Activated CD4-positive, alpha-beta memory T cell treated with anti-CD3 and anti-CD28 coated beads, Interleukin-2, amount 10 ng/mL, durations not matched to agents 7 days and 5 days (primary cell): ENCODE data around the gene ZRANB3. TPM values are rescaled to one million over a fixed set of nuclear protein-coding genes. Genes with fewer than 3 reads are reported as not detected.
"Not testable (repeated sequence)": the region's sequence is repeated elsewhere in the genome, so short reads cannot be mapped to it uniquely, and the experiment has no call there.

Experiments used
- CTCF ChIA-PET: fragments of 350-600 bp; sonication (Branson Sonifier 250); formaldehyde crosslinking; loops from one replicate; lab custom pipeline; 2021; ENCODE audit warnings: antibody characterized with exemption, inconsistent platforms; lab: Charles Lee
- POLR2A ChIA-PET: fragments of 350-600 bp; sonication (Branson Sonifier 250); formaldehyde crosslinking; loops from one replicate; lab custom pipeline; 2021; ENCODE audit warnings: antibody characterized with exemption; lab: Charles Lee
- DNase-seq: peaks from one replicate; pipeline ENCODE4 v3.0.0-alpha.2; 2020
- H3K27ac Mint-ChIP-seq: one replicate; pipeline ENCODE4 v1.8.0; 2021; ENCODE audit warnings: mild to moderate bottlenecking, mixed read lengths
- H3K27me3 Mint-ChIP-seq: one replicate; pipeline ENCODE4 v1.8.0; 2021; ENCODE audit warnings: mixed read lengths
- H3K36me3 Mint-ChIP-seq: one replicate; pipeline ENCODE4 v1.8.0; 2021; ENCODE audit warnings: low read depth, mixed read lengths
- H3K4me1 Mint-ChIP-seq: one replicate; pipeline ENCODE4 v1.8.0; 2021; ENCODE audit warnings: mixed read lengths
- H3K4me3 Mint-ChIP-seq: one replicate; pipeline ENCODE4 v1.8.0; 2021; ENCODE audit warnings: mild to moderate bottlenecking, mixed read lengths
- H3K9me3 Mint-ChIP-seq: one replicate; pipeline ENCODE4 v1.8.0; 2021; ENCODE audit warnings: mixed read lengths
- total RNA-seq, 2 experiments: library from RNA; stranded (reverse); gene quantifications; one replicate each; pipeline ENCODE4 v1.2.3, GENCODE V29; 2021

Gene ZRANB3
- total RNA-seq, 2 experiments from 2014 or later = 5.8 to 6.2 TPM

- no peaks in the 10 kb centered on the region for H3K27me3 Mint-ChIP-seq
- POLR2A ChIA-PET = no interaction called here
- H3K9me3 Mint-ChIP-seq = peaks cover 11% of the 10 kb centered on the region
- no peak overlapping the region for H3K27ac Mint-ChIP-seq
- H3K36me3 Mint-ChIP-seq = peaks cover 3% of the 10 kb centered on the region
- CTCF ChIA-PET = no interaction called here
- no peak overlapping the region for H3K4me3 Mint-ChIP-seq
- DNase-seq = no peak
- peaks cover 5% of the 10 kb centered on the region for H3K4me1 Mint-ChIP-seq
Observed at GRCh38 chr2:135304694-135305093, 226.3 kb downstream of the ZRANB3 start.

GRCh38 chr2:135299658-135300244 lies 231.3 kb downstream of the ZRANB3 start:
- Mint-ChIP-seq H3K36me3 (no peaks in the 10 kb centered on the region), H3K27me3 (no peaks in the 10 kb centered on the region), H3K4me3 (no peak overlapping the region), H3K9me3 (peaks cover 9% of the 10 kb centered on the region), H3K4me1 (peaks cover 6% of the 10 kb centered on the region), H3K27ac (no peak overlapping the region)
- ChIA-PET CTCF (no interaction called here), POLR2A (interaction anchor here (0.5 kb wide), 1 partner anchor 9 kb away, joined by 3 read pairs; no protein-coding TSS in a partner anchor)
- DNase-seq = no peak

GRCh38 chr2:135299165-135299564 lies 231.9 kb downstream of the ZRANB3 start:
- POLR2A ChIA-PET = no interaction called here
- Mint-ChIP-seq H3K4me3 (no peak overlapping the region), H3K9me3 (peaks cover 9% of the 10 kb centered on the region), H3K36me3 (no peaks in the 10 kb centered on the region), H3K27me3 (no peaks in the 10 kb centered on the region), H3K27ac (no peak overlapping the region), H3K4me1 (peaks cover 6% of the 10 kb centered on the region)
- CTCF ChIA-PET = no interaction called here
- no peak for DNase-seq

- H3K27me3 Mint-ChIP-seq, H3K4me3 Mint-ChIP-seq, H3K36me3 Mint-ChIP-seq, H3K27ac Mint-ChIP-seq, POLR2A ChIA-PET, H3K4me1 Mint-ChIP-seq, CTCF ChIA-PET, DNase-seq: not testable (repeated sequence)
- peaks cover 17% of the 10 kb centered on the region for H3K9me3 Mint-ChIP-seq
Observed at GRCh38 chr2:135287121-135287520, 243.9 kb downstream of the ZRANB3 start.

GRCh38 chr2:135285391-135285790 lies 245.6 kb downstream of the ZRANB3 start:
- no peaks in the 10 kb centered on the region for H3K36me3 Mint-ChIP-seq
- POLR2A ChIA-PET = no interaction called here
- DNase-seq = no peak
- H3K27me3 Mint-ChIP-seq = no peaks in the 10 kb centered on the region
- CTCF ChIA-PET = no interaction called here
- H3K4me3 Mint-ChIP-seq = no peak overlapping the region
- peaks cover 15% of the 10 kb centered on the region for H3K9me3 Mint-ChIP-seq
- H3K4me1 Mint-ChIP-seq = no peaks in the 10 kb centered on the region
- H3K27ac Mint-ChIP-seq = no peak overlapping the region

- Mint-ChIP-seq H3K27ac (no peak overlapping the region), H3K9me3 (peaks cover 3% of the 10 kb centered on the region), H3K4me1 (no peaks in the 10 kb centered on the region), H3K27me3 (no peaks in the 10 kb centered on the region), H3K4me3 (no peak overlapping the region), H3K36me3 (no peaks in the 10 kb centered on the region)
- DNase-seq = no peak
- CTCF ChIA-PET = interaction anchor here (0.7 kb wide), 1 partner anchor 49 kb away, joined by 3 read pairs; no protein-coding TSS in a partner anchor
- POLR2A ChIA-PET = no interaction called here
Observed at GRCh38 chr2:135281379-135281778, 249.6 kb downstream of the ZRANB3 start.

GRCh38 chr2:135279209-135279608 lies 251.8 kb downstream of the ZRANB3 start:
- CTCF ChIA-PET = interaction anchor here (1.5 kb wide), 1 partner anchor 275 kb away, joined by 4 read pairs; no protein-coding TSS in a partner anchor
- H3K27me3 Mint-ChIP-seq = no peaks in the 10 kb centered on the region

GRCh38 chr2:135276525-135276924 lies 254.5 kb downstream of the ZRANB3 start:
- no peaks in the 10 kb centered on the region for H3K36me3 Mint-ChIP-seq
- peaks cover 4% of the 10 kb centered on the region for H3K9me3 Mint-ChIP-seq
- H3K27me3 Mint-ChIP-seq = no peaks in the 10 kb centered on the region
- POLR2A ChIA-PET = no interaction called here
- no peaks in the 10 kb centered on the region for H3K4me1 Mint-ChIP-seq
- CTCF ChIA-PET = no interaction called here
- no peak overlapping the region for H3K27ac Mint-ChIP-seq
- no peak for DNase-seq
- H3K4me3 Mint-ChIP-seq = no peak overlapping the region

More at GRCh38 chr2:135279209-135279608, 251.8 kb downstream of the ZRANB3 start:
- H3K27ac Mint-ChIP-seq = no peak overlapping the region
- POLR2A ChIA-PET = no interaction called here
- H3K36me3 Mint-ChIP-seq = no peaks in the 10 kb centered on the region
- H3K4me1 Mint-ChIP-seq = no peaks in the 10 kb centered on the region
- no peak overlapping the region for H3K4me3 Mint-ChIP-seq
- H3K9me3 Mint-ChIP-seq = peaks cover 2% of the 10 kb centered on the region
- DNase-seq = no peak

GRCh38 chr2:135271006-135271405 lies 260.0 kb downstream of the ZRANB3 start:
- DNase-seq = no peak
- CTCF ChIA-PET = no interaction called here
- no peaks in the 10 kb centered on the region for H3K27me3 Mint-ChIP-seq
- POLR2A ChIA-PET = no interaction called here
- H3K4me1 Mint-ChIP-seq = no peaks in the 10 kb centered on the region
- no peak overlapping the region for H3K4me3 Mint-ChIP-seq
- no peaks in the 10 kb centered on the region for H3K36me3 Mint-ChIP-seq
- peaks cover 2% of the 10 kb centered on the region for H3K9me3 Mint-ChIP-seq
- H3K27ac Mint-ChIP-seq = no peak overlapping the region

- H3K27me3 Mint-ChIP-seq = no peaks in the 10 kb centered on the region
- POLR2A ChIA-PET = no interaction called here
Observed at GRCh38 chr2:135265960-135266490, 265.0 kb downstream of the ZRANB3 start.

GRCh38 chr2:135259123-135259522 lies 271.9 kb downstream of the ZRANB3 start:
- Mint-ChIP-seq H3K27ac (no peak overlapping the region), H3K4me1 (no peaks in the 10 kb centered on the region), H3K27me3 (no peaks in the 10 kb centered on the region), H3K4me3 (no peak overlapping the region), H3K9me3 (peaks cover 2% of the 10 kb centered on the region), H3K36me3 (no peaks in the 10 kb centered on the region)
- CTCF ChIA-PET = no interaction called here
- POLR2A ChIA-PET = no interaction called here
- no peak for DNase-seq

More at GRCh38 chr2:135265960-135266490, 265.0 kb downstream of the ZRANB3 start:
- CTCF ChIA-PET = no interaction called here
- DNase-seq = no peak
- Mint-ChIP-seq H3K27ac (no peak overlapping the region), H3K36me3 (no peaks in the 10 kb centered on the region), H3K4me3 (no peak overlapping the region), H3K9me3 (no peaks in the 10 kb centered on the region), H3K4me1 (no peaks in the 10 kb centered on the region)

GRCh38 chr2:135258193-135258592 lies 272.8 kb downstream of the ZRANB3 start:
- Mint-ChIP-seq H3K27ac (no peak overlapping the region), H3K27me3 (no peaks in the 10 kb centered on the region), H3K36me3 (no peaks in the 10 kb centered on the region), H3K4me3 (no peak overlapping the region), H3K9me3 (peaks cover 2% of the 10 kb centered on the region), H3K4me1 (no peaks in the 10 kb centered on the region)
- DNase-seq = no peak
- ChIA-PET CTCF (no interaction called here), POLR2A (no interaction called here)

GRCh38 chr2:135257383-135258090 lies 273.5 kb downstream of the ZRANB3 start:
- Mint-ChIP-seq H3K27ac (no peak overlapping the region), H3K9me3 (peaks cover 2% of the 10 kb centered on the region), H3K27me3 (no peaks in the 10 kb centered on the region), H3K4me3 (no peak overlapping the region), H3K36me3 (no peaks in the 10 kb centered on the region), H3K4me1 (no peaks in the 10 kb centered on the region)
- no peak for DNase-seq
- ChIA-PET CTCF (no interaction called here), POLR2A (no interaction called here)
